ENCODE results near the gene SLC25A5.
"Not testable (repeated sequence)": the region's sequence is repeated elsewhere in the genome, so short reads cannot be mapped to it uniquely, and the experiment has no call there.

The SLC25A5 gene

DNA sequence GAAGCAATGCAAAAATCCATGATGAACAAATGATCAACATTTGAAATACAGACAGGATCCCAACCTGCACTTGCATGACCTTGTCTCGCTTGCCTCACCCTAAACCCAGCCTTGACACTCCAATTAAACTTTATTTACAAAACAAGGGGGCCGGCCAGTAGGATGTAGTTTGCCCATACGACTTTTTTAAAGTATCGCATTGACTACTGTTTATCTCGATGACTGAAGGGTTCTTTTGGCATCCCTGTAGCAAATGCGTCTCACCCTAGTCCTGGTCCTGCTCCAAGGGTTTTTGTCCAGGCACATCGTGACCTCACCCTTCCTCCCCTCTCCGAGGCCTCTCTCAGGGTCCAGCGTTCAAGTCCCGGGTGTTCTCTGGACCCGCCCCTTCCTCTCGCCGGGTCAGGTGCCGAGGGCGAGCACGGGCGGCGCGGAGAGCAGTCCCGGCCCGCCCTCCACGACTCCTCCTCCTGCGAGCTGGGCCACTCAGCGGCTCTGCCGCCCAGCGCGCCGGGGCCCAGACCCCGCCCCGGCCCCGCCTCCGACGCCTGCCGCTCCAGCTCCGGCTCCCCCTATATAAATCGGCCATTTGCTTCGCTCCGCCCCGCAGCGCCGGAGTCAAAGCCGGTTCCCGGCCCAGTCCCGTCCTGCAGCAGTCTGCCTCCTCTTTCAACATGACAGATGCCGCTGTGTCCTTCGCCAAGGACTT lies at the start of gene SLC25A5:
SLC25A5 (plus strand) TSS at position 603 of the 709 bp plus-strand sequence; CDS start at position 675, 72 bp downstream.
- H3K27ac Mint-ChIP-seq = peak within 1 kb of the TSS; percentile 94
- H3K4me1 Mint-ChIP-seq (ENCODE audit: low read depth) = peaks cover 12% of the 10 kb centered on the region
- H3K36me3 Mint-ChIP-seq (ENCODE audit: low read depth) = peaks cover 26% of the 10 kb centered on the region
- no peaks in the 10 kb centered on the region for H3K27me3 Mint-ChIP-seq (ENCODE audit: low read depth)
- H3K9me3 Mint-ChIP-seq = no peaks in the 10 kb centered on the region
- DNase-seq (ENCODE audit: low spot score) = peak; percentile 82
- peak within 1 kb of the TSS; percentile 93 for H3K4me3 Mint-ChIP-seq

DNA sequence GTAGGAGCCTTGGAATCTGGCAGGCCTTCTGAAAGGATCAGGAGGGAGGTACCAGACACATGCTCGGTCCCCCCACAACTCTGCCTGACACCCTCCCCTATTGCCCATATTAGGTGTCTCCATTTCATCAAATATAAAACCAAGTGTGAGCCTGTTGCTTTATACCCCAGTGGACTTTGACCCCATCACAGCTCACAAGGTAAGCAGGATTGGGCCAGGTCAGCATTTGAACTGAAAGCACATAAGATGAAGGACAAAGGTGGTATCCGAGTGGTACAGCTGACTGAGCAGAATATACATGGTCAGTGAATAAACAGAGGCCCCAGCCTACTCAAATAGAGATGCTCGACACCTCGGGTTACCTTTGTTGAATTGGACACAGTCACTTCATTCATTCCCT lies 49.1 kb upstream of the SLC25A5 start:
- H3K4me1 Mint-ChIP-seq (ENCODE audit: low read depth) = no peaks in the 10 kb centered on the region
- H3K4me3 Mint-ChIP-seq = no peak overlapping the region

GRCh38 chrX:119419898-119420297 lies 48.3 kb upstream of the SLC25A5 start:
- Mint-ChIP-seq H3K4me1 (ENCODE audit: low read depth) (no peaks in the 10 kb centered on the region), H3K27me3 (ENCODE audit: low read depth) (no peaks in the 10 kb centered on the region), H3K27ac (no peak overlapping the region)

More for the DNA sequence above, 49.1 kb upstream of the SLC25A5 start:
- no peak for DNase-seq (ENCODE audit: low spot score)
- Mint-ChIP-seq H3K36me3 (ENCODE audit: low read depth) (peaks cover 3% of the 10 kb centered on the region), H3K27me3 (ENCODE audit: low read depth) (no peaks in the 10 kb centered on the region), H3K27ac (no peak overlapping the region), H3K9me3 (no peaks in the 10 kb centered on the region)

GRCh38 chrX:119421016-119421705 lies 47.1 kb upstream of the SLC25A5 start:
- no peak for DNase-seq (ENCODE audit: low spot score)
- Mint-ChIP-seq H3K9me3 (no peaks in the 10 kb centered on the region), H3K4me3 (no peak overlapping the region), H3K27ac (no peak overlapping the region), H3K4me1 (ENCODE audit: low read depth) (no peaks in the 10 kb centered on the region), H3K36me3 (ENCODE audit: low read depth) (peaks cover 3% of the 10 kb centered on the region), H3K27me3 (ENCODE audit: low read depth) (no peaks in the 10 kb centered on the region)

More at GRCh38 chrX:119419898-119420297, 48.3 kb upstream of the SLC25A5 start:
- Mint-ChIP-seq H3K9me3 (no peaks in the 10 kb centered on the region), H3K36me3 (ENCODE audit: low read depth) (peaks cover 3% of the 10 kb centered on the region), H3K4me3 (no peak overlapping the region)
- DNase-seq (ENCODE audit: low spot score) = no peak

DNA sequence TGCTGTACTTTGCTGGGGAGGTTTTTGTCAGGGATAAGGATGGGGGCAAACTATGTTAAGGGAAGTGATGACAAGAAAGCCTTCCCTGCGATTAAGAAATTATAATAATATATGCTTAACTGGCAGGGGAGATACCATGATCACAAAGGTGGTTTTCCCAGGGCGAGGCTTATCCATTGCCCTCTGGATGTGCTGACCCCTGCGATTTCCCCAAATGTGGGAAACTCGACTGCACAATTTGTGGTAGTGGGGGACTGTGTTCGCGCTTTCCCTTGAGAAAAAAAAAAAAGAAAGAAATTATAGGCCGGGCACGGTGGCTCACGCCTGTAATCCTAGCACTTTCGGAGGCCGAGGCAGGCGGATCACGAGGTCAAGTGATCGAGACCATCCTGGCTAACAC lies 44.6 kb upstream of the SLC25A5 start:
- no peak overlapping the region for H3K27ac Mint-ChIP-seq
- H3K36me3 Mint-ChIP-seq (ENCODE audit: low read depth) = peaks cover 3% of the 10 kb centered on the region
- H3K27me3 Mint-ChIP-seq (ENCODE audit: low read depth) = no peaks in the 10 kb centered on the region
- DNase-seq (ENCODE audit: low spot score) = no peak
- H3K4me1 Mint-ChIP-seq (ENCODE audit: low read depth) = peaks cover 6% of the 10 kb centered on the region
- no peak overlapping the region for H3K4me3 Mint-ChIP-seq
- no peaks in the 10 kb centered on the region for H3K9me3 Mint-ChIP-seq

- no peak overlapping the region for H3K27ac Mint-ChIP-seq
- peaks cover 3% of the 10 kb centered on the region for H3K36me3 Mint-ChIP-seq (ENCODE audit: low read depth)
- peaks cover 6% of the 10 kb centered on the region for H3K4me1 Mint-ChIP-seq (ENCODE audit: low read depth)
Observed at GRCh38 chrX:119424999-119425398, 43.2 kb upstream of the SLC25A5 start.

GRCh38 chrX:119427024-119427794 lies 41.0 kb upstream of the SLC25A5 start:
- no peak overlapping the region for H3K4me3 Mint-ChIP-seq
- H3K27me3 Mint-ChIP-seq (ENCODE audit: low read depth) = no peaks in the 10 kb centered on the region
- H3K4me1 Mint-ChIP-seq (ENCODE audit: low read depth) = peaks cover 6% of the 10 kb centered on the region
- H3K9me3 Mint-ChIP-seq = no peaks in the 10 kb centered on the region
- peaks cover 1% of the 10 kb centered on the region for H3K36me3 Mint-ChIP-seq (ENCODE audit: low read depth)
- no peak for DNase-seq (ENCODE audit: low spot score)
- H3K27ac Mint-ChIP-seq = no peak overlapping the region

More at GRCh38 chrX:119424999-119425398, 43.2 kb upstream of the SLC25A5 start:
- H3K9me3 Mint-ChIP-seq = no peaks in the 10 kb centered on the region
- no peak overlapping the region for H3K4me3 Mint-ChIP-seq
- H3K27me3 Mint-ChIP-seq (ENCODE audit: low read depth) = no peaks in the 10 kb centered on the region
- no peak for DNase-seq (ENCODE audit: low spot score)

DNA sequence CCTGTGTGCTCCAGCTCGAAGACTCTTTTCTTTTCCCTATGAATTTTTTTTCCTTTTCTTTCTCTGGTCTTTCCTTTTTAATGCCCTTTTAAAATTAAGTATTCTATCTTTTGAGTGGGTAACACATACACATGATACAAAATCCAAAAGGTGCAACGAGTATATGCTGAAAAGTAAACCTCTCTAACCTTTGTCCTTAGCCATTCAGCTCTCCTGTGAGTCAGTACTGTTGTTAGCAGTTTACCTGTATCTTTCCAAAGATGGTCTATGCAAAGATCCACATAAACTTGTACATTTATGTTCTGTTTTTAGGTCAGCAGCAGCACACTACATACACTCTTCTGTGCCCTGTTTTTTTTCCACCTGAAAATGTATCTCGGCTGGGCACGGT lies 40.5 kb upstream of the SLC25A5 start:
- peaks cover 6% of the 10 kb centered on the region for H3K4me1 Mint-ChIP-seq (ENCODE audit: low read depth)
- DNase-seq (ENCODE audit: low spot score) = no peak
- H3K27ac Mint-ChIP-seq = no peak overlapping the region
- H3K4me3 Mint-ChIP-seq = no peak overlapping the region
- H3K36me3 Mint-ChIP-seq (ENCODE audit: low read depth) = no peaks in the 10 kb centered on the region
- no peaks in the 10 kb centered on the region for H3K9me3 Mint-ChIP-seq
- H3K27me3 Mint-ChIP-seq (ENCODE audit: low read depth) = no peaks in the 10 kb centered on the region

DNA sequence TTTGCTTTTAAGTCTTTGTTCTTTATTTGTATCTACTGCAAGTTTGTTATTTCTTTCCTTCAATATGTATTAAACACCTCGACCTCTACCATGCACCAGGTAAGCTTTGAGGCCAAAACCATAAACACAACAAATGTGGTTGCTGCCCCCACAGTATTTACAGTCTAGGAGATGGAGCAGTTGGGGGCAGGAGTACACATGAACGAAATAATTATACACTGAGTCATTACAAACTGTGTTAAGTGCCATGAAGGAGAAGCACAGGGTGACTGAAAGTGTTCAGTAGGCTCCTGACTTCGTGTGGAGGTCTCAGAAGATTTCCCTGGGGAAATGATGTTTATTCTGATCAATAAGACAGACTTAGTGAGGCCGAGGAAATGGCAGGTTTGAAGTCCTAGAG lies 38.8 kb upstream of the SLC25A5 start:
- DNase-seq (ENCODE audit: low spot score) = no peak
- peaks cover 8% of the 10 kb centered on the region for H3K36me3 Mint-ChIP-seq (ENCODE audit: low read depth)
- H3K27ac Mint-ChIP-seq = no peak overlapping the region
- no peaks in the 10 kb centered on the region for H3K9me3 Mint-ChIP-seq
- peaks cover 6% of the 10 kb centered on the region for H3K4me1 Mint-ChIP-seq (ENCODE audit: low read depth)
- H3K27me3 Mint-ChIP-seq (ENCODE audit: low read depth) = no peaks in the 10 kb centered on the region
- H3K4me3 Mint-ChIP-seq = no peak overlapping the region

- H3K27me3 Mint-ChIP-seq (ENCODE audit: low read depth); H3K4me1 Mint-ChIP-seq (ENCODE audit: low read depth); H3K27ac Mint-ChIP-seq; H3K4me3 Mint-ChIP-seq; H3K9me3 Mint-ChIP-seq; DNase-seq (ENCODE audit: low spot score); H3K36me3 Mint-ChIP-seq (ENCODE audit: low read depth): not testable (repeated sequence)
Observed at GRCh38 chrX:119441295-119441694, 26.9 kb upstream of the SLC25A5 start.

DNA sequence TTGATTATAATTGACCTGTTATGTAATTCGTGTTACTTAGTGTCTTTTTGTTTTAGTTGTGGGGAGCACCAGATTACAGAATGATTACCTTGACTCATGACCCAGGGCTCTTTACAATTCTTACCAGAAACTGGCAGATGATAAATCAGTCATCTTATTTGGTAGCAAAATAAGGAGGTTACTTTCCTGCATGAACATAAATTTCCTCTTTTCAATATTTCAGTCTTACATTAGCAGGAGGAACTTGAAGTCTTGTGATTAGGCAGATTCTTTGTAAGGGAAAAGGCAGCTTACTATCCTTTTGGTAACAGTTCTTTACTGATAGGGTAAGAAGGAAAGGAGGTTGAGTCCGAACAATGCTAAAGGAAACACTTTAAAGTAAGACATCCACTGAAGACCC lies 26.0 kb upstream of the SLC25A5 start:
- Mint-ChIP-seq H3K4me1 (ENCODE audit: low read depth) (no peaks in the 10 kb centered on the region), H3K27ac (no peak overlapping the region), H3K4me3 (no peak overlapping the region), H3K27me3 (ENCODE audit: low read depth) (no peaks in the 10 kb centered on the region), H3K9me3 (no peaks in the 10 kb centered on the region), H3K36me3 (ENCODE audit: low read depth) (no peaks in the 10 kb centered on the region)
- no peak for DNase-seq (ENCODE audit: low spot score)

DNA sequence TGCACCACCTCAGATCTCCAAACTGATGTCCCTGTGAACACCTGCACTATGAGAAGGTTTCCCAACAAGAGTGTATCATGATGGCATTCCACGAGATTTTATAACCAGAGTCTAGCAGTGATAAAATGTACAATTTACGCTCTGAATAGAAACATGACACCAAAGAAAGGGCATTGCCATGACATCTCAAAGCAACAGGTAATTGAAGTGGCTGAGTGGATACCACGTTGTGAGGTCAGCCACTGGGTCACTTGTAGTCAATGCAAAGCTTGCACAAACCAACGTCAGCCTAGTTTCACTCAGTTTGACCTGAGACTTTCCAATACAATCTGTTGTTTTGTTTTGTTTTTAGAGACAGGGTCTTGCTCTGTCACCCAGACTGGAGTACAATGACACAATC lies 15.0 kb upstream of the SLC25A5 start:
- no peak overlapping the region for H3K27ac Mint-ChIP-seq
- H3K4me1 Mint-ChIP-seq (ENCODE audit: low read depth) = no peaks in the 10 kb centered on the region
- no peaks in the 10 kb centered on the region for H3K9me3 Mint-ChIP-seq
- H3K4me3 Mint-ChIP-seq = no peak overlapping the region
- no peaks in the 10 kb centered on the region for H3K27me3 Mint-ChIP-seq (ENCODE audit: low read depth)
- peaks cover 6% of the 10 kb centered on the region for H3K36me3 Mint-ChIP-seq (ENCODE audit: low read depth)
- DNase-seq (ENCODE audit: low spot score) = no peak

- Mint-ChIP-seq H3K27ac (no peak overlapping the region), H3K9me3 (no peaks in the 10 kb centered on the region), H3K36me3 (ENCODE audit: low read depth) (peaks cover 6% of the 10 kb centered on the region), H3K4me1 (ENCODE audit: low read depth) (no peaks in the 10 kb centered on the region), H3K27me3 (ENCODE audit: low read depth) (no peaks in the 10 kb centered on the region), H3K4me3 (no peak overlapping the region)
- no peak for DNase-seq (ENCODE audit: low spot score)
Observed at GRCh38 chrX:119455264-119455663, 13.0 kb upstream of the SLC25A5 start.

- Mint-ChIP-seq H3K27me3 (ENCODE audit: low read depth) (no peaks in the 10 kb centered on the region), H3K9me3 (no peaks in the 10 kb centered on the region), H3K4me3 (no peak overlapping the region), H3K36me3 (ENCODE audit: low read depth) (peaks cover 4% of the 10 kb centered on the region), H3K4me1 (ENCODE audit: low read depth) (no peaks in the 10 kb centered on the region), H3K27ac (no peak overlapping the region)
- DNase-seq (ENCODE audit: low spot score) = no peak
Observed at GRCh38 chrX:119459181-119459580, 9.1 kb upstream of the SLC25A5 start.
